NT2/D1 (cell line): Measurements from ENCODE around the gene SERBP1.

Source experiments
- SUZ12 ChIP-seq: IDR thresholded peaks from 2 replicates; pipeline ENCODE4 v1.6.1; 2011; ENCODE audit not compliant: insufficient read length, insufficient read depth; ENCODE audit errors: extremely low read depth
- YY1 ChIP-seq: IDR thresholded peaks from 2 replicates; pipeline ENCODE4 v1.6.1; 2011; ENCODE audit not compliant: insufficient read length, insufficient read depth
- ZNF274 ChIP-seq: IDR thresholded peaks from 2 replicates; pipeline ENCODE4 v1.6.1; 2011; ENCODE audit warnings: mild to moderate bottlenecking, low read depth, low read length

- no peak for TF ChIP-seq YY1
- TF ChIP-seq ZNF274, result no peak
- TF ChIP-seq SUZ12, result no peak
Measured at GRCh38 chr1:67404212-67404620, 26.0 kb downstream of the SERBP1 start.
